Testis (tissue), 3 donors: ENCODE measurements around the gene USP2. TPM values are rescaled to one million over a fixed set of nuclear protein-coding genes. Genes with fewer than 3 reads are reported as not detected.
"Not testable (repeated sequence)": the region's sequence is repeated elsewhere in the genome, so short reads cannot be mapped to it uniquely, and the experiment has no call there.

ENCODE experiments used
- DNase-seq: peaks from one replicate; pipeline ENCODE4 v3.0.0-alpha.2; 2019
- H3K27ac ChIP-seq, 2 donors: fragments of 200-600 bp; sonication (generic); one replicate each; pipeline ENCODE4 v1.5.1; 2019
- H3K27me3 ChIP-seq: fragments of 200-600 bp; sonication (generic); one replicate; pipeline ENCODE4 v1.5.1; 2019
- H3K36me3 ChIP-seq: fragments of 200-600 bp; sonication (generic); one replicate; pipeline ENCODE4 v1.5.1; 2017; ENCODE audit warnings: low read depth; ENCODE audit errors: missing control alignments
- H3K4me1 ChIP-seq: fragments of 200-600 bp; sonication (generic); one replicate; pipeline ENCODE4 v1.5.1; 2019
- H3K4me3 ChIP-seq, 2 donors: fragments of 200-600 bp; sonication (generic); one replicate each; pipeline ENCODE4 v1.5.1; 2017 to 2019
- H3K9me3 ChIP-seq: fragments of 200-600 bp; sonication (generic); one replicate; pipeline ENCODE4 v1.5.1; 2017
- CTCF ChIP-seq, 3 experiments: fragments of 450-650 bp in 2 of 3; fragments of 200-600 bp in 1 of 3; sonication (generic) in 1 of 3; IDR thresholded peaks; one replicate each; pipeline ENCODE4 v1.5.1; 2016 to 2019; ENCODE audit warnings: antibody characterized with exemption in 3 of 3, mild to moderate bottlenecking in 2 of 3, moderate library complexity in 1 of 3
- POLR2A ChIP-seq: fragments of 450-650 bp; IDR thresholded peaks from one replicate; pipeline ENCODE4 v1.6.1; 2017; ENCODE audit warnings: antibody characterized with exemption, mild to moderate bottlenecking, moderate library complexity
- WGBS, 2 donors: methylation state at CpG; one replicate each; pipeline ENCODE4 v1.1.5; 2018; 5-methylcytosine and 5-hydroxymethylcytosine counted together
- intact Hi-C: fragments of 100-400 bp; cut with DNase I; formaldehyde crosslinking; loops from one replicate; pipeline ENCODE4 v1.15.1; 2023; ENCODE audit warnings: low total_unique reads
- polyA plus RNA-seq: library from polyadenylated mRNA; stranded (reverse); fragments of 350-450 nt; fragmentation: Illumina TruSeq; extraction: RNeasy Lipid Tissue Mini Kit (QIAGEN cat#74804); gene quantifications from one replicate; pipeline ENCODE4 v1.2.3, GENCODE V29; 2014; ENCODE audit warnings: low read depth, low replicate concordance; ENCODE audit not compliant: insufficient read depth
- total RNA-seq, 2 donors: library from RNA; depleted of rRNA; stranded (reverse); fragments of >200 nt; gene quantifications; one replicate each; pipeline ENCODE4 v1.2.3, GENCODE V29; 2016

Gene USP2
- total and polyA plus RNA-seq, 3 donors from 2014 or later = 41.2 to 168 (median 100) TPM

GRCh38 chr11:119406005-119406404 lies 24.5 kb upstream of the USP2 start:
- Histone ChIP-seq H3K4me3 (no peak overlapping the region), H3K27me3 (no peaks in the 10 kb centered on the region), H3K4me1 (no peaks in the 10 kb centered on the region), H3K27ac (no peak overlapping the region), H3K9me3 (no peaks in the 10 kb centered on the region), H3K36me3 (no peaks in the 10 kb centered on the region)
- intact Hi-C loops = no loop called here
- no peak for DNase-seq
- TF ChIP-seq CTCF (IDR thresholded peaks at IDR 0.05) (no peak), POLR2A (no peak)
- 93 to 96% methylated on average over 3 of the region's 3 CpGs for WGBS, 2 donors

- DNase-seq, H3K27ac ChIP-seq, H3K27me3 ChIP-seq, H3K4me3 ChIP-seq, intact Hi-C loops, H3K4me1 ChIP-seq, H3K9me3 ChIP-seq, H3K36me3 ChIP-seq: not testable (repeated sequence)
- WGBS, 2 donors = 96 to 97% methylated on average over 6 of the region's 6 CpGs
Measured at GRCh38 chr11:119405448-119405847, 24.0 kb upstream of the USP2 start.

GRCh38 chr11:119404872-119405271 lies 23.4 kb upstream of the USP2 start:
- Histone ChIP-seq H3K27me3 (no peaks in the 10 kb centered on the region), H3K9me3 (no peaks in the 10 kb centered on the region), H3K36me3 (no peaks in the 10 kb centered on the region), H3K27ac (no peak overlapping the region), H3K4me1 (no peaks in the 10 kb centered on the region), H3K4me3 (no peak overlapping the region)
- DNase-seq = no peak
- no peak for TF ChIP-seq CTCF (IDR thresholded peaks at IDR 0.05)
- no peak for TF ChIP-seq POLR2A
- 80 to 86% methylated on average over 2 of the region's 2 CpGs for WGBS, 2 donors
- intact Hi-C loops = no loop called here

- no peaks in the 10 kb centered on the region for H3K36me3 ChIP-seq
- H3K27me3 ChIP-seq = no peaks in the 10 kb centered on the region
- H3K9me3 ChIP-seq = no peaks in the 10 kb centered on the region
- 78 to 93% methylated on average over 5 of the region's 5 CpGs for WGBS, 2 donors
- DNase-seq = no peak
- H3K27ac ChIP-seq = no peak overlapping the region
- no peaks in the 10 kb centered on the region for H3K4me1 ChIP-seq
- H3K4me3 ChIP-seq = no peak overlapping the region
- intact Hi-C loops = no loop called here
- TF ChIP-seq POLR2A (no peak), CTCF (IDR thresholded peaks at IDR 0.05) (no peak)
Measured at GRCh38 chr11:119403021-119403420, 21.5 kb upstream of the USP2 start.

- TF ChIP-seq POLR2A = no peak
- TF ChIP-seq CTCF (IDR thresholded peaks at IDR 0.05) = no peak
- H3K4me1 ChIP-seq = no peaks in the 10 kb centered on the region
- H3K9me3 ChIP-seq = no peaks in the 10 kb centered on the region
- no peaks in the 10 kb centered on the region for H3K36me3 ChIP-seq
- H3K27me3 ChIP-seq = no peaks in the 10 kb centered on the region
- no peak overlapping the region for H3K4me3 ChIP-seq
- WGBS, 2 donors = 89 to 91% methylated on average over 5 to 8 of the region's 8 CpGs
- H3K27ac ChIP-seq = no peak overlapping the region
- DNase-seq = no peak
- intact Hi-C loops = no loop called here
Measured at GRCh38 chr11:119402470-119402869, 21.0 kb upstream of the USP2 start.
